Heart left ventricle (tissue), 16 donors: Measurements from ENCODE around the gene MRRF. TPM values are rescaled to one million over a fixed set of nuclear protein-coding genes. Genes with fewer than 3 reads are reported as not detected.

Source experiments
- ATAC-seq, 4 donors: fragments of 200-7000 bp; cut with Tn5 transposase; one replicate each; pipeline ENCODE4 v1.9.1; 2020 to 2022; ENCODE audit warnings: moderate library complexity in 4 of 4, mild to moderate bottlenecking in 3 of 4, moderate number of reproducible peaks in 1 of 4
- DNase-seq, 5 donors: peaks; one replicate each; pipeline ENCODE4 v3.0.0-alpha.2; 2020
- H3K27ac ChIP-seq, 12 donors: fragments of 200-600 bp; sonication (generic) in 4 of 12; one replicate each; pipeline versions ENCODE4 v1.5.0 to v1.8.0; 2016 to 2022; ENCODE audit warnings: mild to moderate bottlenecking in 2 of 12
- H3K27me3 ChIP-seq, 9 donors: fragments of 200-600 bp; sonication (generic) in 2 of 9; one replicate each; pipeline versions ENCODE4 v1.5.1 to v1.8.0; 2016 to 2022; ENCODE audit warnings: mild to moderate bottlenecking in 3 of 9
- H3K36me3 ChIP-seq, 9 donors: fragments of 200-600 bp; sonication (generic) in 2 of 9; one replicate each; pipeline versions ENCODE4 v1.5.0 to v1.8.0; 2018 to 2022; ENCODE audit warnings: mild to moderate bottlenecking in 2 of 9
- H3K4me1 ChIP-seq, 12 donors: fragments of 200-600 bp; sonication (generic) in 4 of 12; one replicate each; pipeline versions ENCODE4 v1.5.0 to v1.8.0; 2016 to 2022; ENCODE audit warnings: mild to moderate bottlenecking in 3 of 12
- H3K4me3 ChIP-seq, 12 donors: fragments of 200-600 bp; sonication (generic) in 4 of 12; one replicate each; pipeline versions ENCODE4 v1.5.0 to v1.8.0; 2017 to 2022; ENCODE audit warnings: mild to moderate bottlenecking in 9 of 12, moderate library complexity in 4 of 12
- H3K9me3 ChIP-seq, 12 donors: fragments of 200-600 bp; sonication (generic) in 4 of 12; one replicate each; pipeline versions ENCODE4 v1.5.0 to v1.8.0; 2016 to 2022; ENCODE audit warnings: mild to moderate bottlenecking in 1 of 12
- CTCF ChIP-seq, 12 donors: fragments of 200-600 bp; sonication (generic) in 4 of 12; IDR thresholded peaks; one replicate each; pipeline versions ENCODE4 v1.5.0 to v1.8.0; 2018 to 2022; ENCODE audit warnings: antibody characterized with exemption in 12 of 12, mild to moderate bottlenecking in 5 of 12
- POLR2A ChIP-seq, 2 donors: fragments of 450-650 bp; IDR thresholded peaks; one replicate each; pipeline ENCODE4 v1.6.1; 2017; ENCODE audit warnings: antibody characterized with exemption in 2 of 2, mild to moderate bottlenecking in 2 of 2, moderate library complexity in 2 of 2
- WGBS, 4 donors: extraction: QIAGEN DNeasy Blood & Tissue Kit in 2 of 4; methylation state at CpG; one replicate each; pipeline versions ENCODE4 v1.1.5 to v1.1.7; 2013 to 2018; 5-methylcytosine and 5-hydroxymethylcytosine counted together
- intact Hi-C, 10 donors: fragments of 100-400 bp; cut with DNase I; formaldehyde crosslinking; loops; one replicate each; pipeline versions ENCODE4 v1.11.1 to v1.14.2; 2022
- polyA plus RNA-seq, 2 donors: library from polyadenylated mRNA; stranded (reverse); fragments of 200-250 nt; gene quantifications; one replicate each; pipeline ENCODE4 v1.2.3, GENCODE V29; 2013
- total RNA-seq, 9 donors: library from RNA; depleted of rRNA in 2 of 9; stranded (reverse); fragments of >200 nt in 2 of 9; fragmentation: NEBNext Ultra II Directional in 3 of 9; extraction: Animal tissue kit (Norgen Biotek cat#: 25700) in 3 of 9; gene quantifications; one replicate each; pipeline versions ENCODE4 v1.1.0 to v1.2.4, GENCODE V29; 2016 to 2023
- donor health status: ischemic (EF 13 %, LVEDD 7.1; RV severe dilation, severe dysfunction).
- donor health status: healthy with polysubstance abuse.
- donor health status: DM: no; HTN: yes; CAD: no.
- donor health status: DM: no; HTN: no; CAD: no.
- donor health status: ischemic (EF 25% LVEDD 6.9; RV normal size, moderate dysfunction).
- donor health status: ischemic (EF 25% LVEDD 5.7; RV mildly dilated, moderate dysfunction).
- donor health status: healthy.
- donor health status: DM: yes; HTN: yes; CAD: no.
- donor health status: ischemic (EF 35%, LVEDD 5.7; RV mildly dilated, moderate dysfunction).
- donor health status: nonischemic (EF 11% LVEDD 7.7; RV severe dilation, severe dysfunction).
- donor health status: DM: yes; HTN: yes; CAD: no.
- donor health status: PGD.
- donor health status: ischemic (EF 29% LVEDD 5.4; RV normal size, mild dysfunction).
- donor health status: nonischemic (EF 23%, LVEDD 6.1; RV moderate dilation, normal function).

Gene MRRF
- total and polyA plus RNA-seq, 11 donors, result 27.0 to 48.1 (median 36.0) TPM

- H3K4me3 ChIP-seq, result no peak overlapping the region
- no peak for TF ChIP-seq POLR2A (IDR thresholded peaks at IDR 0.05)
- H3K27me3 ChIP-seq, result peaks cover 40 to 100% (median 90%) of the 10 kb centered on the region in 9 donors
- 15 to 34% (median 32%) methylated on average over 11 to 27 of the region's 27 CpGs for WGBS, 4 donors
- no peaks in the 10 kb centered on the region for H3K36me3 ChIP-seq
- intact Hi-C loops, result loop anchor here in 2 of 10 donors (5.0 to 10.0 kb wide), 2 partner anchors 94 to 96 kb away; no protein-coding TSS in a partner anchor
- ATAC-seq, result no peak
- H3K9me3 ChIP-seq, result no peaks in the 10 kb centered on the region
- no peak for DNase-seq
- H3K4me1 ChIP-seq, result peaks cover 0 to 57% (median 26%) of the 10 kb centered on the region in 12 donors
- H3K27ac ChIP-seq, result no peak overlapping the region
Measured at GRCh38 chr9:122221183-122221811, 43.4 kb upstream of the MRRF start.

GRCh38 chr9:122222791-122223190, 41.9 kb upstream of the MRRF start:
- intact Hi-C loops, result loop anchor here in 2 of 10 donors (5.0 to 10.0 kb wide), 2 partner anchors 95 to 98 kb away; no protein-coding TSS in a partner anchor
- no peak for DNase-seq
- Histone ChIP-seq H3K27ac (no peak overlapping the region), H3K4me1 (peaks cover 3 to 64% (median 36%) of the 10 kb centered on the region in 12 donors), H3K4me3 (no peak overlapping the region), H3K27me3 (peaks cover 45 to 100% (median 91%) of the 10 kb centered on the region in 9 donors), H3K36me3 (no peaks in the 10 kb centered on the region), H3K9me3 (no peaks in the 10 kb centered on the region)
- ATAC-seq, result peak in 1 of 4 donors; percentile 23
- TF ChIP-seq POLR2A (IDR thresholded peaks at IDR 0.05) (no peak), CTCF (IDR thresholded peaks at IDR 0.05) (no peak)
- 22 to 31% (median 28%) methylated on average over 5 of the region's 5 CpGs for WGBS, 4 donors

GRCh38 chr9:122223435-122223834, 41.2 kb upstream of the MRRF start:
- Histone ChIP-seq H3K36me3 (no peaks in the 10 kb centered on the region), H3K4me1 (peaks cover 3 to 68% (median 40%) of the 10 kb centered on the region in 12 donors), H3K4me3 (no peak overlapping the region), H3K9me3 (no peaks in the 10 kb centered on the region), H3K27me3 (peaks cover 42 to 100% (median 92%) of the 10 kb centered on the region in 9 donors), H3K27ac (no peak overlapping the region)
- no peak for DNase-seq
- intact Hi-C loops, result loop anchor here in 2 of 10 donors (5.0 to 10.0 kb wide), 2 partner anchors 96 to 99 kb away; no protein-coding TSS in a partner anchor
- TF ChIP-seq CTCF (IDR thresholded peaks at IDR 0.05) (no peak), POLR2A (IDR thresholded peaks at IDR 0.05) (no peak)
- no peak for ATAC-seq
- WGBS, 4 donors, result 67 to 81% (median 80%) methylated on average over 4 to 5 of the region's 5 CpGs

GRCh38 chr9:122225312-122226141, 39.2 kb upstream of the MRRF start:
- ATAC-seq, result no peak
- Histone ChIP-seq H3K4me3 (peak overlapping the region in 10 of 12 donors; percentile 6 to 61 (median 19)), H3K27ac (no peak overlapping the region), H3K9me3 (no peaks in the 10 kb centered on the region), H3K27me3 (peaks cover 32 to 98% (median 89%) of the 10 kb centered on the region in 9 donors), H3K36me3 (no peaks in the 10 kb centered on the region), H3K4me1 (peaks cover 0 to 55% (median 24%) of the 10 kb centered on the region in 12 donors)
- 43 to 72% (median 55%) methylated on average over 50 to 51 of the region's 51 CpGs for WGBS, 4 donors
- intact Hi-C loops, result loop anchor here in 1 of 10 donors (5.0 to 10.0 kb wide), 2 partner anchors 101 to 122 kb away; no protein-coding TSS in a partner anchor
- no peak for DNase-seq
- TF ChIP-seq CTCF (IDR thresholded peaks at IDR 0.05) (no peak), POLR2A (IDR thresholded peaks at IDR 0.05) (no peak)
